ENCODE results near the gene ASPSCR1.

- no peak for TF ChIP-seq CTCF (conservative IDR thresholded peaks at IDR 0.05 in 1 of 2, IDR thresholded peaks at IDR 0.05 in 1 of 2; ENCODE audit: low read depth in 1 of 2, low read length in 2 of 2)
- no peak for TF ChIP-seq EZH2 (IDR thresholded peaks at IDR 0.05; ENCODE audit: low read length, missing control alignments)
Measured at GRCh38 chr17:82010575-82011525, 33.4 kb downstream of the ASPSCR1 start.
